ENCODE results near the gene S100A5.

Gene S100A5

DNA sequence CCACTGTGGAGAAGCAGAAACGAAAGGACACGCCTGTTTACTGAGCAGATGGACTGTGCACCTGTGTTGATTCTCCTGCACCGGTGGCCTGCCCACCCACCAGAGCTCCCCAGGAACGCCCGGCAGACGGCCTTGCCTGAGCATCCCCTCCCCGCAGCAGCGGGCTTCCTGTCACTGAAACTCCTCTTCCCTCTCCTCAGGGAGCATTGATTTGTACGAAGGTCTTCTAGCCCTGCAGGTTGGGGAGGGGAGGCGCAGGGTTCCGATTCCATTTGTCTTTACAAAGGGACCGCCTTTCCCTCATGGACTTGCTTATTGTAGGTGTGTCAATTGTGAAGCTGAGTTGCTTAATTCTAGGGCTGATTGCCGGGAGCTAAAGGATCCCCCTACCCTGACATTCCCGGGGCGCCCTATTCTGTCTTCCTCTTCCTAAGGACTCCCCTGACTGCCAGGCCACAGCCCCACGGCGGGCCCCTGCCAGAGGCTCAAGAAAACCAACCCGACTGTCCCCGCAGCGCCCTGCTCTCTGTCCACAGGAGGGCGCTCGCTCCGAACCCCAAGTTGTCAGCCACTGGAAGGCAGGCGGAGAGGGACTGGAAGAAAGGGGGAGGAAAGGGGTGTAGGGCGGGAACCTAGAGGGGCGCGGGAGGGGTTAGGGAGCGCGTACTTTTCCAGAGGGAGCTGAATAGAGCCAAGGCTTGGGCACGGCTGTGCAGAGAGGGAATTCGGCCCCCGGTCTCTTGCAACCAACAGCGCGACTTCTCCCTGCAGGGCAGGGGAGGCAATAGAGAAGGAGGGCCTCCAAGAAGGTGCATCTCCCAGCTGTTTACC is 7.8 kb downstream of the S100A5 start:
- peak overlapping the region; percentile 68 for H3K4me3 ChIP-seq (ENCODE audit: low read length)
- TF ChIP-seq, protein P1, sequence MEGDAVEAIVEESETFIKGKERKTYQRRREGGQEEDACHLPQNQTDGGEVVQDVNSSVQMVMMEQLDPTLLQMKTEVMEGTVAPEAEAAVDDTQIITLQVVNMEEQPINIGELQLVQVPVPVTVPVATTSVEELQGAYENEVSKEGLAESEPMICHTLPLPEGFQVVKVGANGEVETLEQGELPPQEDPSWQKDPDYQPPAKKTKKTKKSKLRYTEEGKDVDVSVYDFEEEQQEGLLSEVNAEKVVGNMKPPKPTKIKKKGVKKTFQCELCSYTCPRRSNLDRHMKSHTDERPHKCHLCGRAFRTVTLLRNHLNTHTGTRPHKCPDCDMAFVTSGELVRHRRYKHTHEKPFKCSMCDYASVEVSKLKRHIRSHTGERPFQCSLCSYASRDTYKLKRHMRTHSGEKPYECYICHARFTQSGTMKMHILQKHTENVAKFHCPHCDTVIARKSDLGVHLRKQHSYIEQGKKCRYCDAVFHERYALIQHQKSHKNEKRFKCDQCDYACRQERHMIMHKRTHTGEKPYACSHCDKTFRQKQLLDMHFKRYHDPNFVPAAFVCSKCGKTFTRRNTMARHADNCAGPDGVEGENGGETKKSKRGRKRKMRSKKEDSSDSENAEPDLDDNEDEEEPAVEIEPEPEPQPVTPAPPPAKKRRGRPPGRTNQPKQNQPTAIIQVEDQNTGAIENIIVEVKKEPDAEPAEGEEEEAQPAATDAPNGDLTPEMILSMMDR (IDR thresholded peaks at IDR 0.05; ENCODE audit: insufficient read depth, low read depth, low read length, missing control alignments) = peak; percentile 87

DNA sequence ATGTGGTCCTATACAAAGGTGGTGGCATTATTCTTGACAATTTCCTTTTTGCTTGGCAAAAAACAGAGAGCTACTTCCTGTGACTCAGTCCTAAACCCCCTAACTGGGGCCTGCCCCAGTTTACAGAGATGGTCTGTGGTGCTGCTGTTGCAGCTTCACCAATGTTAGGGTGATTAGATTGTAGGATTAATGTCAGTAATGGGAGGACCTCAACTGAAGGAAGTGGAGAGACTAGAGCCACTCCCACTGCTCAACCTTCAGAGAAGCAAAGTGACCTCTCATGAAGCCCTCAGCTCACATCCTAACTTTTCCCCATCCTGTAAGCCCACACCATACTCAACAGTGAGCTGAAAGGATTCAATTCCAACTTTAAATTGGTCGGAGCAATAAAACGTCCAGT is 8.6 kb downstream of the S100A5 start:
- TF ChIP-seq, protein P1 (IDR thresholded peaks at IDR 0.05; ENCODE audit: insufficient read depth, low read depth, low read length, missing control alignments) = no peak
- DNase-seq (ENCODE audit: low read depth) = no peak
- H3K4me3 ChIP-seq (ENCODE audit: low read length) = no peak overlapping the region

More for the DNA sequence above, 7.8 kb downstream of the S100A5 start:
- DNase-seq (ENCODE audit: low read depth) = peak; percentile 86

DNA sequence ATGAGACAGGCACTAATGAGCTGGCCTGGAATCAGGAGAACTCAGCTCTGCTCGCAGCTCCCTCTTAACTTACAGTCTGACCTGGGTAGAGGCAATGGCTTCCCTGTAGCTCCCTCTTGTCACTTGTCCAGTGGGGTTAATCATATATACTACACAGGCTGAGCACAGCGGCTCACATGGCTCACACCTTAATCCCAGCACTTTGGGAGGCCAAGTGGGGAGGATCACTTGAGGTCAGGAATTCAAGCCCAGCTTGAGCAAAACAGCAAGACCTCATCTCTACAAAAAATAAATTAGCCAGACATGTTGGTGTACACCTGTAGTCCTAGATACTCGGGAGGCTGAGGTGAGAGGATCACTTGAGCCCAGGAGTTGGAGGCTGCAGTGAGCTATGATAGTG is 9.1 kb downstream of the S100A5 start:
- no peak overlapping the region for H3K4me3 ChIP-seq (ENCODE audit: low read length)
- DNase-seq (ENCODE audit: low read depth) = no peak
- TF ChIP-seq, protein P1 (IDR thresholded peaks at IDR 0.05; ENCODE audit: insufficient read depth, low read depth, low read length, missing control alignments) = no peak

DNA sequence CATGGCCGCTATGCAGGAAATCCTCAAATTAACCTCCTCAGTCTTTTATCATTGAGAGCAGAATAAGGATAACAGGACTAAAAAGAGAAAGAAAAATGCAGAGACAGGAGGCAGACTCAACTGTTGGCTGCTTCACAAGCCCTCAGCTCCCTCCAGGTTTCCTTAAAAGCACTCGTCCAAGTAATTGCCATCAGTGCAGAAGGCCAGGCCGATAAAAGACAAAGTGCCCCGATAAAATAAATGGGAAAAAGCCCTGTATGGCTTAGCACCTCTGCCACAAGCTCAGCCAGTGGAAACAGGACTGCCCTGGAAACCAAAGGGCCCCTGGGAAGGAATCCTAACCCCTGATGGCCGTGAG is 13.1 kb downstream of the S100A5 start:
- no peak overlapping the region for H3K4me3 ChIP-seq (ENCODE audit: low read length)
- DNase-seq (ENCODE audit: low read depth) = no peak
- TF ChIP-seq, protein P1 (IDR thresholded peaks at IDR 0.05; ENCODE audit: insufficient read depth, low read depth, low read length, missing control alignments) = no peak

DNA sequence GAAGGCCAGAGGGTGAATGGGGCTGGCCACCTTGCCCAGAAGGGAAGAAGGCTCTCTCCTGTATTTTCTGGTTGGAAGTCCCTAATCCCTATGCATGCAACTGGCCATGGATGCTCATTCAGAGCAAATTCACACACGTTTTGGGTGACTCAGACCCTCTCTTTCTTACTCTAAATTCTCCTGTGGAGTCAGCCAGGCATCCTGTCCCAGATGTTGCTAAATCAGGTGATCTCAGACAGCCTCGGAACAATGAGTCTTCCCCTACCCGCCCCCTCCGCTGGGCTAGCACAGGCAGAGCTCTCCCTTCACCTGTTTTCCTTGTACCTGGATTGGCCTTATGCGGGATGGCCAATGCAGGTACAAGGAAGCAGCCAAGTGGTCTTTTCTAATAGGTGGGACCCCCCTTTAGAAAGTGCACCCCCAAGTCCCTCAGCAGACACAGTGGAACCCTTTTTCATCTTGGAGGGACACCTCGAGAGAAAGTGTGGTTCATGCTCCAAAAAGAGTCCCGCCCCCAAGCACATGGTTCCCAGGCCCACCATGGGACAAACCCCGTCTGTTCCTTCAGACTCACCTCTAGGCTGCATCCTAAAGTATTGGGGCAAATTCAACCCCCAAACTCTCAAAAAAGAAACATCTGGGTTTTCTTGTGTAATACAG is 13.6 kb downstream of the S100A5 start:
- no peak overlapping the region for H3K4me3 ChIP-seq (ENCODE audit: low read length)
- peak; percentile 98 for DNase-seq (ENCODE audit: low read depth)
- TF ChIP-seq, protein P1 (IDR thresholded peaks at IDR 0.05; ENCODE audit: insufficient read depth, low read depth, low read length, missing control alignments) = no peak

DNA sequence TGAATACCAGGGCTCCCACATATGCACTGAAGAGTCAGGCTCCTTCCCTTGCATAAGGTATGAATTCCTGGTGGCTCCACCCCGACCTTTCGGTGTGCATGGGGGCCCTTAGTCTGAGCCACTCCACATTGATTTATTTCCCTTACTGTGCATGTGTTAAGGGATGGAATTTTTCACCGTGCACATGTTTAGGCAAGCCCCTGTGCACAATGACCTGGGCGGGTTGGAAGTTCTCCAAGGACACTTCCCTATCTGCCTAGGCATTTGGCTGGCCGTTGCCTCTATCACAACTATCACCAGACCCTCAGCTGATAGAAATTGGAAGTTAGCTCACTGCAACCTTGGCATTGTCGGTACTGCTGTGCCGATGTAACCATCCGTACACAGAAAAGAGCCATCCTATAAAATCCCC is 14.6 kb downstream of the S100A5 start:
- H3K4me3 ChIP-seq (ENCODE audit: low read length) = no peak overlapping the region
- DNase-seq (ENCODE audit: low read depth) = peak; percentile 93
- TF ChIP-seq, protein P1 (IDR thresholded peaks at IDR 0.05; ENCODE audit: insufficient read depth, low read depth, low read length, missing control alignments) = no peak
